ENCODE results near the gene TAAR2.
"Not testable (repeated sequence)": the region's sequence is repeated elsewhere in the genome, so short reads cannot be mapped to it uniquely, and the experiment has no call there.

DNA sequence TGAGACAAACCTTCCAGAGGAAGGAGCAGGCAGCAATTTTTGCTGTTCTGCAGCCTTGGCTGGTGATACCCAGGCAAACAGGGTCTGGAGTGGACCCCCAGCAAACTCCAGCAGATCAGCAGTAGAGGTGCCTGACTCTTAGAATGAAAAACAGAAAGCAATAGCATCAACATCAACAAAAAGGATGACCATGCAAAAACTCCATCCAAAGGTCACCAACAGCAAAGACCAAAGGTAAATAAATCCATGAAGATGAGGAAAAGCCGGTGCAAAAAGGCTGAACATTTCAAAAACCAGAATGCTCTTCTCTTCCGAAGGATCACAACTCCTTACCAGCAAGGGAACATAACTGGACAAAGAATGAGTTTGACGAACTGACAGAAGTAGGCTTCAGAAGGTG, 11.8 kb upstream of the TAAR2 start:
- not testable (repeated sequence) for TF ChIP-seq POLR2A (IDR thresholded peaks at IDR 0.05; ENCODE audit: low read length); GATA1 (IDR thresholded peaks at IDR 0.05; ENCODE audit: low read depth, low read length)
